Neural progenitor cell (in vitro differentiated cells): ENCODE data around the gene NBAS.

Experiments
- EZH2 ChIP-seq: fragments of 200-600 bp; sonication (generic); IDR thresholded peaks from 2 replicates; pipeline ENCODE4 v1.6.1; 2017; ENCODE audit warnings: antibody characterized with exemption, mild to moderate bottlenecking, moderate library complexity
- EZH2phosphoT487 ChIP-seq: fragments of 200-600 bp; sonication (generic); IDR thresholded peaks from 2 replicates; pipeline ENCODE4 v1.6.1; 2017; ENCODE audit warnings: antibody characterized with exemption
- TF ChIP-seq, protein P1 (sequence below): fragments of 200-600 bp; sonication (generic); IDR thresholded peaks from 2 replicates; pipeline ENCODE4 v1.5.1; 2017; ENCODE audit warnings: antibody characterized with exemption, mild to moderate bottlenecking

DNA sequence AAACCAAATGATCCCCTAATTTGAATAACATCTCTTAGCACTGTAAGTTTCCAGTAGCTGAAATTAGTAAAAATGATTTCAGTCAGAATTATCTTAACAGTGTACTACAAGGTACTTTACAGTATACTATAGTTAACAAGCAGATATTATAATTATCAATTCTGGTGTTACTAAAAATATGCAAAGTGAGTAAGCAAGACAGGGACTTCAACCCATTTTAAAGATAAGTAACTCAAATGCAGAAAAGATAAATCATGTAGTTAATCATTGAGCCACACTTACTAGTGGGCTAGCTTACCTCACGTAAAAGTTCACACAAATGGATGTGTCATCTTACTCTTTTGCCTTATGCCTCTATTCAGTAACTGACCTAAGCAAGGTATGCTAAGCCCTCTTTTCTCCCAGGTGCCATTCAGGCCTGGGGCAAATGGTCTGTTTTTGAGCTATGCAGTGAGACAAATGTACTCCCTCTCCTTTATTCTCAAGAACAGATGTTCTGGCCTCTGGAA, 101.0 kb downstream of the NBAS start:
- TF ChIP-seq, protein P1, sequence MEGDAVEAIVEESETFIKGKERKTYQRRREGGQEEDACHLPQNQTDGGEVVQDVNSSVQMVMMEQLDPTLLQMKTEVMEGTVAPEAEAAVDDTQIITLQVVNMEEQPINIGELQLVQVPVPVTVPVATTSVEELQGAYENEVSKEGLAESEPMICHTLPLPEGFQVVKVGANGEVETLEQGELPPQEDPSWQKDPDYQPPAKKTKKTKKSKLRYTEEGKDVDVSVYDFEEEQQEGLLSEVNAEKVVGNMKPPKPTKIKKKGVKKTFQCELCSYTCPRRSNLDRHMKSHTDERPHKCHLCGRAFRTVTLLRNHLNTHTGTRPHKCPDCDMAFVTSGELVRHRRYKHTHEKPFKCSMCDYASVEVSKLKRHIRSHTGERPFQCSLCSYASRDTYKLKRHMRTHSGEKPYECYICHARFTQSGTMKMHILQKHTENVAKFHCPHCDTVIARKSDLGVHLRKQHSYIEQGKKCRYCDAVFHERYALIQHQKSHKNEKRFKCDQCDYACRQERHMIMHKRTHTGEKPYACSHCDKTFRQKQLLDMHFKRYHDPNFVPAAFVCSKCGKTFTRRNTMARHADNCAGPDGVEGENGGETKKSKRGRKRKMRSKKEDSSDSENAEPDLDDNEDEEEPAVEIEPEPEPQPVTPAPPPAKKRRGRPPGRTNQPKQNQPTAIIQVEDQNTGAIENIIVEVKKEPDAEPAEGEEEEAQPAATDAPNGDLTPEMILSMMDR: no peak
- TF ChIP-seq EZH2: no peak
- TF ChIP-seq EZH2phosphoT487: no peak
